ENCODE results near the gene AKAP1. TPM values are rescaled to one million over a fixed set of nuclear protein-coding genes. Genes with fewer than 3 reads are reported as not detected.

AKAP1 gene
- total and polyA plus RNA-seq, 4 donors = 18.9 to 68.9 (median 54.7) TPM

DNA sequence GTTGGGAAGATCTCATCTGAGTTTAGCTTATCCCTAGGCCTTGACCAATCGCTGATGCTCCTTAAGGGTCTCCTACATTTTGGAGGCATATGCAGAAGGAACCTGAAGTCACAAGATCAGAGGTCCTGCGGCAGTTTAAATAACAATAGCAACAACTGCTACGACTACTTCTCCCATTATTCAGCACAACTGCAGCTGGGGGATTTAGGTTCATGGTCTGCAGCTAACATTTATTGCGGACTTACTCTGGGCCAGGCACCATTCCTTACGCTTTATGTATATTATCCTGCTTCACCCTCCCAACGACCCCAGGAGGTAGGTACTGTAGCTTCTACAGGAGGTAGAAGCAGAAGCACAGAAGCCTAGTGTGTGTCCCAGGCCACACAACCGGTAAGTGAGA is 59.5 kb downstream of the AKAP1 start:
- Histone ChIP-seq H3K9me3 (ENCODE audit: control insufficient read depth, low read length) (no peaks in the 10 kb centered on the region), H3K27ac (ENCODE audit: low read depth in 1 of 2, low read length in 2 of 2) (no peak overlapping the region), H3K36me3 (ENCODE audit: control insufficient read depth in 1 of 2, insufficient read depth in 2 of 2, low read length in 1 of 2) (no peaks in the 10 kb centered on the region), H3K4me3 (ENCODE audit: low read length in 2 of 2) (no peak overlapping the region), H3K27me3 (ENCODE audit: control insufficient read depth in 1 of 2, insufficient read depth in 2 of 2, low read length in 1 of 2) (no peaks in the 10 kb centered on the region), H3K4me1 (ENCODE audit: control insufficient read depth in 1 of 2, insufficient read depth in 2 of 2, low read length in 2 of 2) (no peaks in the 10 kb centered on the region)
- intact Hi-C loops (cut with DNase I) = no loop called here
- no peak for ATAC-seq (ENCODE audit: low FRiP score)
- WGBS, 2 donors = 68 to 69% methylated on average over 7 of the region's 7 CpGs
- DNase-seq = no peak

DNA sequence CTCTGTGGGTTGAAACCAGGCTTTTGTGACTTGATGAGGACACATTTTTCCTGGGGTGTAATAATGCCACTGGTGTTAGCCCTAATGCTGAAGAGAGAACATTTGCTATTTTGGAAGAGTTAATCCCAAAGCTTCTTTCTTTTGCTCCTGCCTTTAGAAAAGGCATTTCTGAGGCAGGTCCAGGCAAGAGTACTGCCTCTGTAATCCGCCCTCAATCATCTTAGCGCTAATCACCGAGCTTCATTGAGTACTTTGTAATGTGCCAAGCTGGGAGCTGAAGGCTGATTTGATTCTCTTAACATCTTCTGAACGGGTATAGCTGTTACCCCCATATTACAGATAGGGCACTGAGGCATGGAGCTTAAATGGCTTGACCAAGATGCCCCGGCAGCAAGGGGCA is 60.3 kb downstream of the AKAP1 start:
- H3K4me1 ChIP-seq (ENCODE audit: control insufficient read depth in 1 of 2, insufficient read depth in 2 of 2, low read length in 2 of 2) = no peaks in the 10 kb centered on the region
- intact Hi-C loops (cut with DNase I) = no loop called here
- no peaks in the 10 kb centered on the region for H3K36me3 ChIP-seq (ENCODE audit: control insufficient read depth in 1 of 2, insufficient read depth in 2 of 2, low read length in 1 of 2)
- H3K27me3 ChIP-seq (ENCODE audit: control insufficient read depth in 1 of 2, insufficient read depth in 2 of 2, low read length in 1 of 2) = no peaks in the 10 kb centered on the region
- H3K27ac ChIP-seq (ENCODE audit: low read depth in 1 of 2, low read length in 2 of 2) = no peak overlapping the region
- no peak overlapping the region for H3K4me3 ChIP-seq (ENCODE audit: low read length in 2 of 2)
- DNase-seq = no peak
- no peak for ATAC-seq (ENCODE audit: low FRiP score)
- H3K9me3 ChIP-seq (ENCODE audit: control insufficient read depth, low read length) = no peaks in the 10 kb centered on the region
- 77 to 79% methylated on average over 5 of the region's 5 CpGs for WGBS, 2 donors

DNA sequence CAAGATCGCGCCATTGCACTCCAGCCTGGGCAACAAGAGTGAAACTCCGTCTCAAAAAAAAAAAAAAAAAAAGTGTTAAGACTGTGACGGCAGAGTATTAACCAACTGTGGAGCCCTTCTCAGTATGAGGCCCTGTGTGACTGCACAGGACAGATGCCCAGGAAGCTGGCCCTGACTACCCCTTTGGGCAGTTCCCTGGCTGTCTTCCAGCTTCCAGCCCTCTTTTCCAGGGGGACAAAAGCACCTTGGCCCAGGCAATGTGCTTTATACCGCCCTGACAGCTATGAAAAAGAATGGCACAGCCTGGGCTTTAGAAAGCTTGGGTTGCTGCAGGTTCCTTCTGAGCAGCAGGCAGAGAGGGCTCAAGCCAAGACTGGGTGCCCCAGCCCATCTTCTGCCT is 61.2 kb downstream of the AKAP1 start:
- Histone ChIP-seq H3K27me3 (ENCODE audit: control insufficient read depth in 1 of 2, insufficient read depth in 2 of 2, low read length in 1 of 2) (no peaks in the 10 kb centered on the region), H3K4me1 (ENCODE audit: control insufficient read depth in 1 of 2, insufficient read depth in 2 of 2, low read length in 2 of 2) (no peaks in the 10 kb centered on the region), H3K9me3 (ENCODE audit: control insufficient read depth, low read length) (no peaks in the 10 kb centered on the region), H3K36me3 (ENCODE audit: control insufficient read depth in 1 of 2, insufficient read depth in 2 of 2, low read length in 1 of 2) (no peaks in the 10 kb centered on the region), H3K27ac (ENCODE audit: low read depth in 1 of 2, low read length in 2 of 2) (no peak overlapping the region), H3K4me3 (ENCODE audit: low read length in 2 of 2) (no peak overlapping the region)
- 84% methylated on average over 5 of the region's 5 CpGs for WGBS, 2 donors
- intact Hi-C loops (cut with DNase I) = no loop called here
- no peak for DNase-seq
- no peak for ATAC-seq (ENCODE audit: low FRiP score)

DNA sequence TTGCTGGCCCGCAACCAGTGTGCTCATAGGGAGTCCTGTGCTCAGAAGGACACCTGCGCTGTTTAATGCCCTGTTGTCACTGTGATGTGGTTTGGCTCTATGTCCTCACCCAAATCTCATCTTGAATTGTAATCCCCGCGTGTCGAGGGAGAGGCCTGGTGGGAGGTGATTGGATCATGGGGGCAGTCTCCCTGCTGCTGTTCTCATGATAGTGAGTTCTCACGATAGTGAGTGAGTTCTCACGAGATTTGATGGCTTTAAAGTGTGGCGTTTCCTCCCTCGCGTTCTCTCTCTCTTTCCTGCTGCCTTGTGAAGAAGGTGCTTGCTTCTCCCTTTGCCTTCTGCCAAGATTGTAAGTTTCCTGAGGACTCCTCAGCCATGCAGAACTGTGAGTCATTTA is 66.8 kb downstream of the AKAP1 start:
- no peak for ATAC-seq (ENCODE audit: low FRiP score)
- WGBS, 2 donors = 82 to 83% methylated on average over 10 of the region's 10 CpGs
- no peaks in the 10 kb centered on the region for H3K36me3 ChIP-seq (ENCODE audit: control insufficient read depth in 1 of 2, insufficient read depth in 2 of 2, low read length in 1 of 2)

DNA sequence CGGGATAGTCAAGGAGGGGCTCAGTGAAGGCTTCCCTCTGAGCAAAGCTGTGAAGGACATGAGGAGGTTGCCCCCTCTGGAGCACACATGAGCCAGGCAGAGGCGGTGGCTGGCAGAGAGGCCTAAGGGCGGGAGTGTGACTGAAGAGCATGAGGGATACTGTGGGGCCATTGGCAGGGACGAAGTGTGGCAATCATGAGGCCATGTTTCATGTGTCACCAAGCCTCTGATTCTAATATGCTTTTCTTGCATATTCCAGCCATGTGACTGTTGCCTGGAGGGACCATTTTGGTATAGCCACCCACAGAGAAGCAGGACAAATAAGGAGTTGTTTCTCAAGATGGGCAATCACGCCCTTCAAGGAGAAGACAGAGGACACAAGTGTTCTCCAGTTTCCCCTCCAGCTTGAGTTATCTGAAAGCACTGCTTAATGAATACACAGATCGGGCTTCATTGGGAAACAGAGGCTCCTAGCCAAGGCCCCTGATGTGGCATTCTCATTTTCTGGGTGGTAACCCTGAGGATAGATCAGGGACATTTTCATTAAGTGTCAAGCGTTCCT is 68.0 kb downstream of the AKAP1 start:
- DNase-seq (no peak), ATAC-seq (ENCODE audit: low FRiP score) (no peak)
- Histone ChIP-seq H3K27ac (ENCODE audit: low read depth in 1 of 2, low read length in 2 of 2) (no peak overlapping the region), H3K4me1 (ENCODE audit: control insufficient read depth in 1 of 2, insufficient read depth in 2 of 2, low read length in 2 of 2) (no peaks in the 10 kb centered on the region), H3K9me3 (ENCODE audit: control insufficient read depth, low read length) (no peaks in the 10 kb centered on the region), H3K36me3 (ENCODE audit: control insufficient read depth in 1 of 2, insufficient read depth in 2 of 2, low read length in 1 of 2) (no peaks in the 10 kb centered on the region), H3K27me3 (ENCODE audit: control insufficient read depth in 1 of 2, insufficient read depth in 2 of 2, low read length in 1 of 2) (no peaks in the 10 kb centered on the region), H3K4me3 (ENCODE audit: low read length in 2 of 2) (no peak overlapping the region)
- WGBS, 2 donors = 85 to 86% methylated on average over 7 of the region's 7 CpGs
- intact Hi-C loops (cut with DNase I) = no loop called here

More for the DNA sequence above, 66.8 kb downstream of the AKAP1 start:
- intact Hi-C loops (cut with DNase I) = no loop called here
- H3K27me3 ChIP-seq (ENCODE audit: control insufficient read depth in 1 of 2, insufficient read depth in 2 of 2, low read length in 1 of 2) = no peaks in the 10 kb centered on the region
- H3K27ac ChIP-seq (ENCODE audit: low read depth in 1 of 2, low read length in 2 of 2) = no peak overlapping the region
- DNase-seq = no peak
- no peaks in the 10 kb centered on the region for H3K9me3 ChIP-seq (ENCODE audit: control insufficient read depth, low read length)
- H3K4me3 ChIP-seq (ENCODE audit: low read length in 2 of 2) = no peak overlapping the region
- H3K4me1 ChIP-seq (ENCODE audit: control insufficient read depth in 1 of 2, insufficient read depth in 2 of 2, low read length in 2 of 2) = no peaks in the 10 kb centered on the region

DNA sequence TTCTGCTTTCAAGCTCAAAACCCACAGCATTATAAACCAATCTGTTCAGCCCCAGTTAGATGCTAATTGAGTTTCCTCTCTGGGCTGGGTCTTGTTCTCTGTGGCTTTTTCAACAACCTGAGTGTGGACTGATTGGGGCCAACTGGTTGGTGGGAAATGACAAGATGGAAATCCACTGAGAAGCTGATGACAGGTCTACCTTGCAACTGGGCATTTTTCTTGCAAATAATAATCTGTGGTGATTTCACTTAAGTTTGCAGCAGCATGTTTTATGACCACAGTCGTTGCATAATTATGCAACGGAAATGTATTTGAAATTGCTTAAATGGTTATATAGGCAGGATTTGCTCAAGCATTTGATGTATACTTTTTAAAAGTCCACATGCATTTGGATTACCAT is 69.9 kb downstream of the AKAP1 start:
- Histone ChIP-seq H3K27me3 (ENCODE audit: control insufficient read depth in 1 of 2, insufficient read depth in 2 of 2, low read length in 1 of 2) (no peaks in the 10 kb centered on the region), H3K4me1 (ENCODE audit: control insufficient read depth in 1 of 2, insufficient read depth in 2 of 2, low read length in 2 of 2) (no peaks in the 10 kb centered on the region), H3K9me3 (ENCODE audit: control insufficient read depth, low read length) (no peaks in the 10 kb centered on the region), H3K27ac (ENCODE audit: low read depth in 1 of 2, low read length in 2 of 2) (no peak overlapping the region), H3K4me3 (ENCODE audit: low read length in 2 of 2) (no peak overlapping the region), H3K36me3 (ENCODE audit: control insufficient read depth in 1 of 2, insufficient read depth in 2 of 2, low read length in 1 of 2) (no peaks in the 10 kb centered on the region)
- WGBS, 2 donors = 71 to 77% methylated on average over 2 of the region's 2 CpGs
- no peak for DNase-seq
- intact Hi-C loops (cut with DNase I) = no loop called here
- ATAC-seq (ENCODE audit: low FRiP score) = no peak

DNA sequence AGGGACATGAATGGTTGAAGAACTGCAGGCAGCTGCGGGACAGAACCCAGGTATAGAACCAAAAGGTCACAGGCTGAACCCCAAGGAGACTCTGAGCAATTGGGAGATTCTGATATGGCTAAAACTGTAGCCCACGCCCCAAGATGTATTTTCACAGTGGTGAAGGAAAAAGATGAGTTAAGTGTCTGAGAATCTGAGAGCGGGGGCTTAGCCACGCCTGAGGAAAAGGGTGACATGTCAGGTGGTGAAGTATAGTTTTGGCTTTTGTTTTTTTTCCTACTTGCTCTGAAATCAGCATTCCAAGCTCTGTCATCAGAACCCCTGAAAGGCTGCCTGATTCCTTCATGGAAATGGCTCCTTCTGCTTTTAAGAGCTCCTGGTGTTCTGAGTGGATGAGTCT is 73.3 kb downstream of the AKAP1 start:
- DNase-seq = no peak
- no peak for ATAC-seq (ENCODE audit: low FRiP score)
- Histone ChIP-seq H3K4me1 (ENCODE audit: control insufficient read depth in 1 of 2, insufficient read depth in 2 of 2, low read length in 2 of 2) (no peaks in the 10 kb centered on the region), H3K27me3 (ENCODE audit: control insufficient read depth in 1 of 2, insufficient read depth in 2 of 2, low read length in 1 of 2) (no peaks in the 10 kb centered on the region), H3K4me3 (ENCODE audit: low read length in 2 of 2) (no peak overlapping the region), H3K36me3 (ENCODE audit: control insufficient read depth in 1 of 2, insufficient read depth in 2 of 2, low read length in 1 of 2) (no peaks in the 10 kb centered on the region), H3K27ac (ENCODE audit: low read depth in 1 of 2, low read length in 2 of 2) (no peak overlapping the region), H3K9me3 (ENCODE audit: control insufficient read depth, low read length) (no peaks in the 10 kb centered on the region)
- intact Hi-C loops (cut with DNase I) = no loop called here
- WGBS, 2 donors = 53 to 55% methylated on average over 4 of the region's 4 CpGs

GRCh38 chr17:57158795-57159194 is 73.7 kb downstream of the AKAP1 start:
- H3K4me3 ChIP-seq (ENCODE audit: low read length in 2 of 2) = no peak overlapping the region
- no peaks in the 10 kb centered on the region for H3K27me3 ChIP-seq (ENCODE audit: control insufficient read depth in 1 of 2, insufficient read depth in 2 of 2, low read length in 1 of 2)
- no peaks in the 10 kb centered on the region for H3K4me1 ChIP-seq (ENCODE audit: control insufficient read depth in 1 of 2, insufficient read depth in 2 of 2, low read length in 2 of 2)
- DNase-seq (no peak), ATAC-seq (ENCODE audit: low FRiP score) (no peak)
- WGBS, 2 donors = 44 to 55% methylated on average over 1 of the region's 1 CpG
- intact Hi-C loops (cut with DNase I) = no loop called here
- no peak overlapping the region for H3K27ac ChIP-seq (ENCODE audit: low read depth in 1 of 2, low read length in 2 of 2)
- no peaks in the 10 kb centered on the region for H3K9me3 ChIP-seq (ENCODE audit: control insufficient read depth, low read length)
- no peaks in the 10 kb centered on the region for H3K36me3 ChIP-seq (ENCODE audit: control insufficient read depth in 1 of 2, insufficient read depth in 2 of 2, low read length in 1 of 2)

GRCh38 chr17:57160624-57161023 is 75.6 kb downstream of the AKAP1 start:
- 86 to 96% methylated on average over 3 of the region's 3 CpGs for WGBS, 2 donors
- Histone ChIP-seq H3K4me3 (ENCODE audit: low read length in 2 of 2) (no peak overlapping the region), H3K36me3 (ENCODE audit: control insufficient read depth in 1 of 2, insufficient read depth in 2 of 2, low read length in 1 of 2) (no peaks in the 10 kb centered on the region), H3K27ac (ENCODE audit: low read depth in 1 of 2, low read length in 2 of 2) (no peak overlapping the region), H3K27me3 (ENCODE audit: control insufficient read depth in 1 of 2, insufficient read depth in 2 of 2, low read length in 1 of 2) (no peaks in the 10 kb centered on the region), H3K9me3 (ENCODE audit: control insufficient read depth, low read length) (no peaks in the 10 kb centered on the region), H3K4me1 (ENCODE audit: control insufficient read depth in 1 of 2, insufficient read depth in 2 of 2, low read length in 2 of 2) (no peaks in the 10 kb centered on the region)
- DNase-seq = no peak
- intact Hi-C loops (cut with DNase I) = no loop called here
- ATAC-seq (ENCODE audit: low FRiP score) = no peak
